Endodermal cell (in vitro differentiated cells): ENCODE results near the gene LCN2. TPM values are rescaled to one million over a fixed set of nuclear protein-coding genes. Genes with fewer than 3 reads are reported as not detected.

ENCODE experiments used
- DNase-seq: peaks from one replicate; pipeline ENCODE4 v3.0.0-alpha.2; 2017
- H3K27ac ChIP-seq: 2 replicates; pipeline ENCODE4 v1.5.1; 2013; ENCODE audit warnings: mild to moderate bottlenecking, low read depth, low read length, moderate library complexity
- H3K27me3 ChIP-seq: 2 replicates; pipeline ENCODE4 v1.6.1; 2013; ENCODE audit warnings: mild to moderate bottlenecking, low read length, moderate library complexity; ENCODE audit not compliant: insufficient read depth, control insufficient read depth, poor library complexity, severe bottlenecking
- H3K36me3 ChIP-seq: 2 replicates; pipeline ENCODE4 v1.7.0; 2013; ENCODE audit warnings: mild to moderate bottlenecking, low read length, moderate library complexity; ENCODE audit not compliant: control insufficient read depth, insufficient read depth
- H3K4me1 ChIP-seq: one replicate; pipeline ENCODE4 v1.7.0; 2013; ENCODE audit warnings: low read length; ENCODE audit not compliant: control insufficient read depth, insufficient read depth
- H3K4me3 ChIP-seq: 2 replicates; pipeline ENCODE4 v1.5.1; 2013; ENCODE audit warnings: mild to moderate bottlenecking, low read length, moderate library complexity
- H3K9ac ChIP-seq: 2 replicates; pipeline ENCODE4 v1.6.1; 2013; ENCODE audit warnings: mild to moderate bottlenecking, low read length, moderate library complexity; ENCODE audit not compliant: poor library complexity, severe bottlenecking; ENCODE audit errors: extremely low read depth
- H3K9me3 ChIP-seq: 2 replicates; pipeline ENCODE4 v1.6.1; 2013; ENCODE audit warnings: mild to moderate bottlenecking, low read length, moderate library complexity; ENCODE audit not compliant: control insufficient read depth
- H3K27ac Mint-ChIP-seq: 2 replicates; pipeline ENCODE4 v1.8.0; 2020; ENCODE audit warnings: mixed read lengths
- H3K27me3 Mint-ChIP-seq: 2 replicates; pipeline ENCODE4 v1.8.0; 2021; ENCODE audit warnings: mild to moderate bottlenecking, mixed read lengths; ENCODE audit not compliant: insufficient read depth
- H3K36me3 Mint-ChIP-seq: 2 replicates; pipeline ENCODE4 v1.8.0; 2020; ENCODE audit warnings: low read depth, mixed read lengths
- H3K4me1 Mint-ChIP-seq: 2 replicates; pipeline ENCODE4 v1.8.0; 2020; ENCODE audit warnings: mixed read lengths
- H3K4me3 Mint-ChIP-seq: 2 replicates; pipeline ENCODE4 v1.8.0; 2020; ENCODE audit warnings: mild to moderate bottlenecking, moderate library complexity, mixed read lengths
- H3K9me3 Mint-ChIP-seq: 2 replicates; pipeline ENCODE4 v1.8.0; 2020; ENCODE audit warnings: mild to moderate bottlenecking, mixed read lengths
- CTCF ChIP-seq: fragments of 200-600 bp; sonication (generic); conservative IDR thresholded peaks from 2 replicates; pipeline ENCODE4 v1.5.0; 2021; ENCODE audit warnings: antibody characterized with exemption, mild to moderate bottlenecking
- WGBS, 2 experiments: methylation state at CpG; one replicate each; pipeline versions ENCODE4 v1.1.5 to v1.1.7; 2013; ENCODE audit warnings: missing lambda C conversion rate in 2 of 2, mixed read lengths in 1 of 2; ENCODE audit not compliant: insufficient coverage in 1 of 2, insufficient read length in 1 of 2; 5-methylcytosine and 5-hydroxymethylcytosine counted together
- total RNA-seq, 2 donors: library from RNA; stranded (reverse); fragmentation: NEBNext Ultra II Directional in 1 of 2; extraction: Animal tissue kit (Norgen Biotek cat#: 25700) in 1 of 2; gene quantifications; 2 replicates in 1 of 2; 3 replicates in 1 of 2; pipeline ENCODE4 v1.2.1, GENCODE V29; 2021

Gene LCN2
- total RNA-seq, 2 donors from 2014 or later: not detected

- Mint-ChIP-seq H3K4me3 (no peak overlapping the region), H3K4me1 (no peaks in the 10 kb centered on the region), H3K27ac (no peak overlapping the region), H3K9me3 (no peaks in the 10 kb centered on the region), H3K36me3 (no peaks in the 10 kb centered on the region), H3K27me3 (peaks cover 4% of the 10 kb centered on the region)
- no peaks in the 10 kb centered on the region for H3K4me1 ChIP-seq
- no peak overlapping the region for H3K4me3 ChIP-seq
- no peak overlapping the region for H3K27ac ChIP-seq
- DNase-seq: no peak
- no peaks in the 10 kb centered on the region for H3K9me3 ChIP-seq
- H3K36me3 ChIP-seq: no peaks in the 10 kb centered on the region
- no peak overlapping the region for H3K9ac ChIP-seq
- no peak for TF ChIP-seq CTCF
- WGBS, 2 experiments: 71 to 81% methylated on average over 6 to 8 of the region's 8 CpGs
- H3K27me3 ChIP-seq: no peaks in the 10 kb centered on the region
Observed at GRCh38 chr9:128145536-128145935, 3.7 kb upstream of the LCN2 start.

- H3K27ac Mint-ChIP-seq: no peak overlapping the region
- H3K36me3 Mint-ChIP-seq: no peaks in the 10 kb centered on the region
- Histone ChIP-seq H3K9ac (no peak overlapping the region), H3K4me3 (no peak overlapping the region), H3K27me3 (no peaks in the 10 kb centered on the region), H3K36me3 (no peaks in the 10 kb centered on the region), H3K9me3 (no peaks in the 10 kb centered on the region), H3K27ac (no peak overlapping the region), H3K4me1 (no peaks in the 10 kb centered on the region)
- WGBS, 2 experiments: 86 to 90% methylated on average over 9 to 13 of the region's 13 CpGs
- no peak for TF ChIP-seq CTCF
- no peak overlapping the region for H3K4me3 Mint-ChIP-seq
- peaks cover 3% of the 10 kb centered on the region for H3K4me1 Mint-ChIP-seq
- peaks cover 7% of the 10 kb centered on the region for H3K27me3 Mint-ChIP-seq
- no peaks in the 10 kb centered on the region for H3K9me3 Mint-ChIP-seq
- no peak for DNase-seq
Observed at GRCh38 chr9:128145951-128146351, 3.3 kb upstream of the LCN2 start.

- H3K9ac ChIP-seq: no peak overlapping the region
- no peak overlapping the region for H3K27ac ChIP-seq
- Mint-ChIP-seq H3K27ac (no peak overlapping the region), H3K4me1 (peaks cover 3% of the 10 kb centered on the region), H3K27me3 (peaks cover 7% of the 10 kb centered on the region), H3K36me3 (no peaks in the 10 kb centered on the region), H3K9me3 (no peaks in the 10 kb centered on the region), H3K4me3 (no peak overlapping the region)
- no peak overlapping the region for H3K4me3 ChIP-seq
- no peak for DNase-seq
- no peaks in the 10 kb centered on the region for H3K9me3 ChIP-seq
- no peaks in the 10 kb centered on the region for H3K27me3 ChIP-seq
- H3K4me1 ChIP-seq: no peaks in the 10 kb centered on the region
- WGBS, 2 experiments: 92% methylated on average over 5 to 8 of the region's 8 CpGs
- no peak for TF ChIP-seq CTCF
- no peaks in the 10 kb centered on the region for H3K36me3 ChIP-seq
Observed at GRCh38 chr9:128146591-128147120, 2.6 kb upstream of the LCN2 start.
